Myocyte (in vitro differentiated cells): ENCODE data around the gene NEUROG1. TPM values are rescaled to one million over a fixed set of nuclear protein-coding genes. Genes with fewer than 3 reads are reported as not detected.
A peak's percentile ranks its signal among the peaks of the same experiment; 100 is the strongest.
"Not testable (repeated sequence)": the region's sequence is repeated elsewhere in the genome, so short reads cannot be mapped to it uniquely, and the experiment has no call there.

Source experiments
- DNase-seq: peaks from one replicate; pipeline ENCODE4 v3.0.0-alpha.2; 2012; ENCODE audit warnings: low read depth
- total RNA-seq: library from RNA; depleted of rRNA; stranded (reverse); fragments of >200 nt; gene quantifications from 2 replicates; pipeline ENCODE4 v1.2.3, GENCODE V29; 2014

Gene NEUROG1
- total RNA-seq, 1 donor from 2014 or later: not detected

DNA sequence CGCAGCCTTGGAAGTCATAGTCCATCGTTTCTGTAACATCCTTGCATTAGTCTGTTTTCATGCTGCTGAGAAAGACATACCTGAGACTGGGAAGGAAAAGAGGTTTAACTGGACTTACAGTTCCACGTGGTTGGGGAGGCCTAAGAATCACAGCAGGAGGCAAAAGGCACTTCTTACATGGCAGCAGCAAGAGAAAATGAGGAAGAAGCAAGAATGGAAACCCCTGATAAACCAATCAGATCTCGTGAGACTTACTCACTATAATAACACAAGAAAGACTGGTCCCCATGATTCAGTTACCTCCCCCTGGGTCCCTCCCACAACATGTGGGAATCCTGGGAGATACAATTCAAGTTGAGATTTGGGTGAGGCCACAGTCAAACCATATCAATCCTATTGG, 40.2 kb downstream of the NEUROG1 start:
- DNase-seq: not testable (repeated sequence)

DNA sequence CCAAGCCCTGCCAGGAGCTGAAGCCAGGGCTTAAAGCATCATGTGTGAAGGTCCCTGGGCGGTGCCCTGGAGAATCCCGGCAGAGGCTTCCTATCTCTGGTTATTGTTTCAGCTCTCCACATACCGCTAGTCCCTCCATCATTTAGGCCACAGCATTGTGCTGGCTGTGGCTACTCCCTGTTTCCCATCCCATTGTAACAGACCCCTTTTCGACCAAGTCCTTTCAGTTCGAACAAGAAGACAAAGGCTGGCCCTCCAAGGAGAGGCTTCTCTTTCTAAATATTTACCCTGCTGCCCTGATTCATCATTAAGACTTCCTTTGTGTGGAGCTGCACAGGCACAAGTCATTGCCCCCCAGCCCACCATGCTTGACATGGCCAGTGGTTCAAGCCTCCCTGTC, 41.6 kb downstream of the NEUROG1 start:
- DNase-seq: no peak

DNA sequence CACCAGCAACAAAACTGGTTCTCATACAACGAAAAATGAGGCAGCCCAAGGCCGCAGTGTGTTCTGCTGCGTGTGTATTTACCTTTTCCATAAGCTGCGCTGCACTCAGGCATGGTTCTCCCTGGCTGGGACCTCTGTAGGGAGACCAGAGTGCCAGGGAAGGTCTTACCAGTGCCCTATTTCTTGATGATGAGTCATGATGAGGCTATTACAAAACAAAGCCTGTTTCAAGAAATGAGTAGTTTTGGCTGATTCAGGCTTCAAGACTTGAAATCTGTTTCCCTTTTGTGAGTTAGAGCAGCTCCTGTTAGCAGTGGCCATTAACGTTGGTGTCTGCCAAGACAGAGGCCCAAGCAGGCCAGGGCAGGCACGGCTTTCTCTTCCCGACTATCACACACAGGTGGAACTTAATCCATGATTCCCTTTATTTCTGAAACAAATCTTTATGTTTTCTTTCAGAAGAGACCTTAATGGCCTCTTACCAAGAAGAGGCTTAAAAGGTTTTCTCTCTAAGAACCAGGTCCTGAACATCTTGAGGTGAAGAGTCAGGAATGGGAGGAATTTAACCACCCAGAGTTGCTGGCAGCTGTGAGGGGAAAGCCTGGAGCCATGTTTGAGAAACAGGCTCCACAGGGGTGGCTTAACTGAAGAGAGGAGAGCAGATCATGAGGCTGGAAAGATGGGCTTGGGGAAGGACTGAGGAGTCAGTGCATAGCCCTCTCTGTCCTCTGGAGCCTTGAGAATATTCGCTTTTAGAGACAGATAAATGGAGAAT, 42.2 kb downstream of the NEUROG1 start:
- peak; percentile 57 for DNase-seq

DNA sequence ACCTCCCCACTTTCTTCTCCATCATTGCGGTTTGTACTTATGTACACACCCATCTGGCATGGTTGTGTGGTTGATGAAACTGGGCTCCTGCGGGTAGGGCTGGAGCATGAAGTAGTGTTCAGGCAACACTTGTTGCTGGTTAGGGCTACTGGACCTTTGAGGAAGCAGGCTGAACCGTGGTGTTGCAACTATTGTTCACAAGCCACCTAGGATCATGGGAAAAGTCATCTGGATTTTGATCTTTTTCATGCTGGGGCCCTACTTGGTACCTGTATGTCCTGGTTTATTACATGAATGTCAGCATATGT, 43.5 kb downstream of the NEUROG1 start:
- no peak for DNase-seq

GRCh38 chr5:135491552-135492318, 44.0 kb downstream of the NEUROG1 start:
- no peak for DNase-seq

DNA sequence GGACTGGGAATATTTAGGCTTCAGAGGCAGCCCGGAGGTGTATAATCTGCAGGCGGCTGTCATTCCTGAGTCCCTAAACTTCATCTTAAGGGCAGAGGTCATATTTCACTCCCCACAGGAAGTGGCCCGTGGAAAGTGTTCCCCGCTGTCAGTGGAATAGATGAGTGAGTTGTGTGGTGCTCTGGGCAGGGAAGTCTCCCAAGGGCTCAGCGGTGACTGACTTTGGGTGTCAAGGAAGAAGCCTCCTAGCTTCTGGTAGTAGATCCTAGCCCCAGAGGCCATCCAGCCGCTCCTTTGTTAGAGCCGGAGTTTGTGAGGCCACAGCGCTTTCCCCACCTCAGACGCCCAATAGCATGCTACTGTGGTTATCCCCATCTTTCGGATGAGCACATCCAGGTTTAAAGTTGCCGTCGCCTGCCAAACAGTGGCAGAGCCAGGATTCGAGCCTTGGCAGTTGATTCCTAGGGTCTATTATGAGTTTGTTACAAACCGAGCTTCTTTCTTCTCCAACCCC, 44.7 kb downstream of the NEUROG1 start:
- DNase-seq: no peak

GRCh38 chr5:135490245-135491037, 45.3 kb downstream of the NEUROG1 start:
- DNase-seq: no peak

- no peak for DNase-seq
Observed at GRCh38 chr5:135489466-135490244, 46.1 kb downstream of the NEUROG1 start.

DNA sequence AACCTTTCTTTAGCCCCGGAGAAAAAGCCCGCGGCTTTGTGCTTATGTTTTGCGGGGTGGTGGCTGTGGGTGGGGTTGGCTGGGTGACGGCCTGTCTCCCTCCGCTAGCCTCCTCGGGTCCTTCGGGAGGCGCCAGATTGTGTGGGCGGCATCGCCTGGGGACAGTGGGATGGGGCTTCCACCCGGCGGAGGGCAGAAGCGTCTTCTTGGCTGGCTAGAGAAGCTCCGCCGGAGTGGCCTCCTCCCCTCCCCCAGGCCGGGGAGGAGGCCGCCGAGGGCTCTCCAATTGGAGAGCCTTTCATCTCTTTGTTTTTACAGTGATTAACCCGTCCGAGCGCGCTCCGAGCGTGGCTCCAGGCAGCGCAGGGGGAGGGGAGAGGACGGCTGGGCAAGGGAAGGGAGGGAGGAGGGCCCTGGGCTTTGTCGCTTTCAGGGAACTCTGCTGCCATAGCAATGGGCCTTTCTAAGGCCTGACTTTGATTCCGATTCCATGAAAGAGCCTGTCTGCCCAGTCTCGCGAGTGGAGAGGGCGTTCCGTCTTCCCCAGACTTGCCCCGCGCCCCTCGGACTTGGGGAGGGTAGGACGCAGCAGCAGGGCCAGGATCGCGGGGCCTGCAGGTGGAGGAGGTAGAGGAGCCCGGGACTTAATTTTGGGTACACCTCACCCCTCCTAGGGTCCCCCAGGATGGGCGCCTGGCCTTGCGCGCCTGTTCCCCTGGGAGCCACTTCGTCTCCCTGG, 46.9 kb downstream of the NEUROG1 start:
- peak; percentile 63 for DNase-seq

DNA sequence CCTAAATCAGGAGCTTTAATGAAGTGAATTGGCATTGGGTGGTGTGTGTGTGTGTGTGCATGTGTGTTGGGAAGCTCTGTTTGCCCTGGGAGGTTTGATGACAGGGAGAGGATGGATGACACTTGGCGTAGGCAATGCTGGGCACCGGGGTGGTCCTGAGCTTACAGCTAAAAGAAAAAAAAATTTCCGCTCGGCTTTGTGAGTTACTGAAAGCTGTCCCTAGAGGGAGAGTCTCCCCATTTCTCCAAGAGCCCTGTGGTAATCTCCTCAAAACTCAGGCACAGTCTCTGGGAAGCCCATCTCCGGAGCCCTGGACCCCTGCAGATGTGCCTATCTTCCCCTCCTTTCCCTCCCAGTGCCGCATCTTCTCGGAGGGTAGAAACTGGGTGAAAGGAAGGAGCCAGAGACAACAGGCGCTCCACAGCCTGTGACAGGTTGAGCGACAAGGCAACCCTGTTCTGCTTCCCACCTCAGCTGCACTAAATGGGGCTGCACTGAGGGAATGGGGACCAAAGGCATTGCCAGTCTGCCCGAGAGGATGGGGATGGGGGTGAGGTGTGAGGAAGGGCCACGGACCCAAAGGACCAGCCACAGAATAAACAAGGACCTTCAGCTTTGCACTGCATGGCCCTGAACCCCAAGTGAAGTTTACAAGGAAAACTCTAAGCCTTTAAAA, 47.8 kb downstream of the NEUROG1 start:
- no peak for DNase-seq

DNA sequence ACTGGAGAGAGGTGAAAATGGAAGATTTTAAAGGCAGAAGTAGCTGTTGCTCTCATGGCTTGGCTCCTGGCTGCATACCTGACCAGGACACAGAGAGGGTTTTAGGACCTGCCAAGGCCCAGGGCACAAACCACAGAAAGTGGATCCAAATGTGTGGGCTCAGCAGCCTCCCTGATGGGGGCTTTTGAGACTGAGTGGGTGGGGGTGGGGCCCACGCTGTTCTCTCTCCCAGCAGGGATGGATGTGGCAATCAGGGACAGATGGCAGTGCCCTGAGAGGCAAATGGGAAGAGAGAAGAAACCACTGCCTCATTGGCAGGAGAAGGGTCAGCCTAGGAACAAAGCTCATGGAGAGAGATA, 48.7 kb downstream of the NEUROG1 start:
- DNase-seq: no peak

DNA sequence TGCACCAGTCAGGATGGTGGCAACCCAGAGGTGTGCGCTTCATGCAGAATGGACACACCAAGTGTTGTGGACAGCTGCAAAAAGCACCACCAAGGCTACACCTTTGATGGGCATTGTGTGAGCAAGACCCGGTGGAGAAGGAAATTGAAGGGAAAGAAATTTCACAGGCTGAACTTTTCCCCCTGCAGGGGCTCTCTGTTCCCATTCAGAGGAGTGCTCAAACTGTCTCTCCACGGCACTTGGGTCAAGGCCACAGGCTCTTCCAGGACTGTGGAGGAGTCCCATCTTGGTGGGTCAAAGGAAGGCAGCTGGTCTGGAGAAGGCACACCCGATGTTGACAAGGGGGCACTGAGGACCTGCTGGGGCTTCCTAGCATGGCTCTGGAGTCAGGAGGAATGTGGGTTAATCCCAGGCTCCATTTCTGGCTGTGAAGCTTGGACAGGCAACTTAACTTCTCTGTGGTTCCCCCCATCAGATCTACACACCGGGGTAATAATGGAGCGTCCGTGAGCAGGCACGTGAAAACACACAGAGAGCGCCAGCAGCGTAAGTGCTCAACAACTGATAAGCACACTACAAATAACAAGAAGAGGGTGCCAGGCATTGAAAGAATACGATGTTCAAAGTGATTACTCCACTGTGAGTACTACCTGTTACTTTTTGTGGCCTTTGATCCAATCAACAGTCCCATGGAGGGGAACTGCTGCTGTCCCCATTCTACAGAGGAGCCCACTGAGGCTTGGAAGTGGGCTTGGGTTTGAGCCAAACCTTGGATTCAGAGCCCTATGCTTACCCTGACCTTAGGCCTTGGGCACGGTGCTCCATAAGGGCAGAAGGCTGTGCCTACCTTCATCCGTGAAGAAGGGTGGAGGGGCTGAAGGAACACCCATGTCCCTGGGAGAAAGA, 49.4 kb downstream of the NEUROG1 start:
- no peak for DNase-seq

DNA sequence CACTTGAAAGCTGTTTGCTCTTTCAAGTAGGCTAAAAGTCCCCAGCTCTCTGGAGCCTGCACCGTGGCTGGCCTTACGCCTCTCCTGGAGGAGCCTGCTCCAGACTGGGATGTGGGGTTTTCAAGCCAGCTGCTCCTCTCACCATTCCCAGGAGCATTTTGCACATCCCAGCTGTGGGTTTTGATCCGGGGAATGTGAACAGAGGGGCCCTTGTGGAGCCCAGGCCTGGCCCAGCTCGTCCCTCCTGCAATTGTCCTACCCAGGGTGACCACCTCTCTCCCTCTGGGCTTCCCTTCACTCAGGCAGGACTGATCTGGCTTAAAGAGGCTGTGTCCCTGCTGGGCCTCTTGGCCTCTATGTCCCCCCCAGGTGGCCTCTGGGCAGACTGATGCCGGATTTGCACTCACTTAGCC, 51.1 kb downstream of the NEUROG1 start:
- DNase-seq: no peak

Other genes with a start within 250 kb of the NEUROG1 start
- 141 and 165 TPM in 2 replicates for gene MACROH2A1, start 136.7 kb downstream of the NEUROG1 start, total RNA-seq
- not detected in 2 replicates for gene DCANP1, start 88.6 kb downstream of the NEUROG1 start, total RNA-seq
- gene TIFAB, start 83.6 kb downstream of the NEUROG1 start, total RNA-seq: not detected in 2 replicates
- not detected in 2 replicates for gene CXCL14, start 43.0 kb upstream of the NEUROG1 start, total RNA-seq